Raji (cell line): ENCODE measurements around the gene SLC6A16.

ENCODE experiments used
- POLR2A ChIP-seq: IDR thresholded peaks from 2 replicates; pipeline ENCODE4 v1.6.1; 2011; ENCODE audit warnings: low read depth, low read length, control low read depth; ENCODE audit not compliant: insufficient read depth

SLC6A16 gene

DNA sequence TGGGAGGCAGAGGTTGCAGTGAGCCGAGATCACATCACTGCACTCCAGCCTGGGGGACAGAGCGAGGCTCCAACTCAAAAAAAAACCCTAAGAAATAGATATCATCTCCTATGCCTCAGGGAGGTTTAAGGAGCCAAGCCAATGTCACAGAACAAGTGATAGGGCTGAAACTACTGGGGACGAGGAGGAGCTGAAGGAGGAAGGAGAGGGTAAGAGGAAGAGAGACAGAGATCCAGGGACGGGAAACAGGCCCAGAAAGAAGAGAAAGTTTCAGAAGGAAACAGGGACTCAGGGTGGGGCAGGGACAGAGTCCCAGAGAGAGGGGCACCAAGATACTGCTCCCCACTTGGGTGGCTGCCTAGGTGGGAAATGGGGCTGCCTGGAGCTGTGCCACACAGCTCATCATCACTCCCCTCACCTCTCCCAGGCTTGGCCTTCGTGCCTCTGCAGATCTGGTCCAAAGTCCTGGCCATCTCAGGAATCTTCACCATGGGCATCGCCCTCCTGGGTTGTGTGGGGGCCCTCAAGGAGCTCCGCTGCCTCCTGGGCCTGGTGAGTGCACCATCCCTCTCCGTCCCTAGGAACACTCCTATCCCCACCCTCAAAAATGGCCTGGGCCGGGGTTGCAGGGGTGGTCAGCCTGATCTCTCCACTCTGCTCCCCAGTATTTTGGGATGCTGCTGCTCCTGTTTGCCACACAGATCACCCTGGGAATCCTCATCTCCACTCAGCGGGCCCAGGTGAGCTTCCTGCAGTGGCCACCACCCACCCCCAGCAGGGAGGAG lies 11.7 kb upstream of the SLC6A16 start:
- TF ChIP-seq POLR2A = no peak

DNA sequence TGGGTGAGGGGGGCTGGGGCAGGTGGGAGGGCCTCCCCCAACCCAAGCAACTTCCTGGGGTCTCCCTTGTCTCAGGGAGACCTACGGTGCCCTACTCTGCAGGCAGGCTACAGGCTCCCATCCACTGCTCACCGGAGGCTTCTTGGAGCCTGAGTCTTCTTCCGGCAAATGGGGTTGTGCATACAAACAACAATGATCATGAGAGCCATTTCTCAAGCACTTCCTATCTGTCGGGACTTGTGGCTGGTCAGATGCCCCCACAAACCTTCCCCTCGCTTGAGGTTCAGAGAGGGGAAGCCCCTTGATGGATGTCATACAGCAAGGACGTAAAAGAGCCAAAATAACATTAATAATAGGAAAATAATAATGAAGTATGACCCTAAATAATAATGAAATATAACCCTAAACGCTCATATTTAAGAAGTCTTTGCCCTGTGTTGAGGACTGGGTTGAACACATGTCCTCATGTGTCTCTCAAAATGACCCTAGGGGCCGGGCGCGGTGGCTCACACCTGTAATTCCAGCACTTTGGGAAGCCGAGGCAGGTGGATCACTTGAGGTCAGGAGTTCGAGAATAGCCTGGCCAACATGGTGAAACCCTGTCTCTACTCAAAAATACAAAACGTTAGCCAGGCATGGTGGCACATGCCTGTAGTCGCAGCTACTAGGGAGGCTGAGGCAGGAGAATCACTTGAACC lies 10.9 kb upstream of the SLC6A16 start:
- no peak for TF ChIP-seq POLR2A

DNA sequence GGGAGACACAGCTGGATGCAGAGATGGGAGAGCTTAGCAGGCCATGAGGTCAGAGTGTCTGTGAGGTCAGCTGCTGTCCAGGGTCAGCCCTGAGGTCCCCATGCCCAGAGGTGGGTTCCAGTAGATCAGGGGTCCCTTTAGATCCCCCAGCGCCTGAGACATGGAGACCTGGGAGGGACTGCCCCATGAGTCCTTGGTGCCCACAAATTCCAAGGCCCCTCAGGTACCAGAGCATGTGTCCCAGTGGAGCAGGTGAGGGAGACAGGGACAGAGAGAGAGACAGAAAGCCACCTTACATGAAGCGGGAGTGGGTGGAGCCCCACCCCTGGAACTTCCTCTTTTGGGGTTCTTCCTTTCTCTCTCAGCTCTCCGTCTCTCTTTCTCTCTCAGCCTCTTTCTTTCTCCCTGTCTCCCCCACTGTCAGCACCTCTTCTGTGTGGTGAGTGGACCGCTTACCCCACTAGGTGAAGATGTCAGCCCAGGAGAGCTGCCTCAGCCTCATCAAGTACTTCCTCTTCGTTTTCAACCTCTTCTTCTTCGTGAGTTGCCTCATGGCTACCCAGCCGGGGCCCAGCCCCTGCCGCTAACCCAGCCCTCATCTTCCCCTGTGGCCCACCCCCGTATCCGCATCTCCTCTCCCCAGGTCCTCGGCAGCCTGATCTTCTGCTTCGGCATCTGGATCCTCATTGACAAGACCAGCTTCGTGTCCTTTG lies 10.2 kb upstream of the SLC6A16 start, which contains the start of gene CD37:
CD37 (plus strand) TSS at position 336 of the 713 bp plus-strand sequence; CDS start at position 471, 135 bp downstream.
- peak; percentile 91 for TF ChIP-seq POLR2A

DNA sequence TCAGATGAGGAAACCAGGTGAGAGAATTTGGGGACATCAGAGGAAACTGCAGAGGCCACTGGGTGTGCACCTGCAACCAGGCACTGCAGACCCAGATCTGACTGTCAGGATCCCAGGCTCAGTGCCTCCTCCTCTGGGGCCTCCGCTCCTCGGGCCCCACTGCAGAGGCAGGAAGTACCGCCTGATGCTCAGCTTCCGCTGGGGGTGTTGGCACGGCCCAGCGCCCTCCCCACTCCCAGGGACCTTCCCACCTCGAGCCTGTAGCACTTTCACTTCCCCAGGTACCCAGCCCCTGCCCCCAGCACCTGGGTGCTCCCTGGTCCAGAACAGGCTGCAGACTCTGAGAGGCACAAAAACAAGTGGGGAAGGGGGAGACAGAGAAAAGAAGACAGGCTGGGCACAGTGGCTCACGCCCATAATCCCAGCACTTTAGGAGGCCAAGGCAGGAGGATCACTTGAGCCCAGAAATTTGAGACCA lies 8.9 kb upstream of the SLC6A16 start:
- peak; percentile 92 for TF ChIP-seq POLR2A

DNA sequence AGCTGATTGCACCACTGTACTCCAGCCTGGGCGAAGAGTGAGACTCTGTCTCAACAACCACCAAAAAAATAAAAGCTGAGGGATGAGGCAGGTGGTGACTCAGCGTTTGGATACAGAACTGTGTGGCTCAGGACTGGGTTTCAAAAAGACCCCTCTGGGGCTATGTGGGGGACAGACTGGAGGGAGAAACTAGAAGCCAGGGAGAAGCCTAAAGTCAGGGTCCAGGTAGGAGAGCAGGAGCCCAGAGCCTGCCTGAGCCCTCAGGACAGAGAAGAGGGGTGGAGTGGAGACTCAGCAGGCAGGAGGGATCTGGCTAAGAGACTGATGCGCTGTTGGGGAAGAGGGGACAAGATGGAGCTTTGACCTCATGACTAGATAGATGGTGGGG lies 8.4 kb upstream of the SLC6A16 start:
- no peak for TF ChIP-seq POLR2A

DNA sequence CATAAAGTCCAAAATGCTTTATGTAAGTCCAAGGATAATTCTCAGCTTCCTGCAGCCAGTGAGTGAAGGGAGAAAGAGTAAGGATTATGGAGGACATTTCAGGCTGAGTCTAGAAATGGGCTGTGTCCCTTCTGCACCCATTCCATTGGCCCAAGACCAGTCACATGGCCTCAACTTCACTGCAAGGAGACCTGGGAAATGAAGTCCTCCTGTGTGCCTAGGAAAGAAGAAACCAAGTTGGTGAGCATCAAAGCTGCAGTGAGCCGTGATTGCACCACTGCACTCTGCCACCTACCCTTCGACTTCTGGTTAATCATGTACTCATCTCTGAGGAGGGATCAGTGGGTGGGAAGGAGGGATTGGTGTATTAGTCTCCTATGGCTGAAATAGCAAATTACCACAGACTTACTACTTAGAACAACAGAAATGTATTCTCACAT lies 6.6 kb upstream of the SLC6A16 start:
- TF ChIP-seq POLR2A = peak; percentile 59

DNA sequence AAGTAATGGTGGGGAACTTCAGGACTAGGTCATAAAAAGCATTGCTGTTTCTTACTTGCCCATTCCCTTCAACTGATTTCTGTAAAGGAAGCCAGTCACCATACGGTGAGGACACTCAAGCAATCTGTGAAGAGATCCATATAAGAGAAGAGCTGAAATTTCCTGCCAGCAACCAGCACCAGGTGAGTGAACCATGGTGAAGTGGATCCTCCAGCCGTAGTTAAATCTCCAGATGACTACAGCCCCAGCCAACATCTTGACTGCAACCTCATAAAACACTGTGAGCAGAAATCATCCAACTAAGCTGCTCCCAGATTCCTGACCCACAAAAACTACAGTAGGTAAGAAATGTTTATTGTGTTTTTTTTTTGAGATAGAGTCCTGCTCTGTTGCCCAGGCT lies 3.8 kb upstream of the SLC6A16 start:
- no peak for TF ChIP-seq POLR2A

DNA sequence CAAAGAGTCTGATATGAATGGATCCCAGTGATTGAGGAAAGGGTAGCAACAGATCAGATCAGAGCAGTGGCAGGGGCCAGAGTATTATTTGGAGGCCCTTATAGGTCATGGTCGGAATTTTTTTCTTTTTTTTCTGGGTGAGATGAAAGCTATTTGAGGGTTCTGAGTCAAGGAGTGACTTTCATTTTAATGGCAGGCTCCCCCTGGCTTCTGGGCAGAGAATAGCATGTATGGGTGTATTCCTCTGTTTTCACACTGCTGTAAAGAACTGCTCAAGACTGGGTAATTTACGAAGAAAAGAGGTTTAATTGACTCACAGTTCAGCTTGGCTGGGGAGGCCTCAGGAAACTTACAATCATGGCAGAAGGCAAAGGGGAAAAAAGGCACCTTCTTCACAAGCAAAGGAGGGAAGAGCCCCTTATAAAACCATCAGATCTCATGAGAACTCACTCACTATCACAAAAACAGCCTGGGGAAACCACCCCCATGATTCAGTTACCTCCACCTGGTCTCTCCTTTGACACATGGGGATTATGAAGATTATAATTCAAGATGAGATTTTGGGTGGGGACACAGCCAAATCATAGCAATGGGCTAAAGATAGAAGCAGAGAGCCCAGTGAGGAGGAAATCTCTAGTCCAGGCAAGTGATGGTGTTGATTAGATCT lies 3.0 kb upstream of the SLC6A16 start:
- TF ChIP-seq POLR2A = peak; percentile 31; the same call in 1 of the 2 replicates

DNA sequence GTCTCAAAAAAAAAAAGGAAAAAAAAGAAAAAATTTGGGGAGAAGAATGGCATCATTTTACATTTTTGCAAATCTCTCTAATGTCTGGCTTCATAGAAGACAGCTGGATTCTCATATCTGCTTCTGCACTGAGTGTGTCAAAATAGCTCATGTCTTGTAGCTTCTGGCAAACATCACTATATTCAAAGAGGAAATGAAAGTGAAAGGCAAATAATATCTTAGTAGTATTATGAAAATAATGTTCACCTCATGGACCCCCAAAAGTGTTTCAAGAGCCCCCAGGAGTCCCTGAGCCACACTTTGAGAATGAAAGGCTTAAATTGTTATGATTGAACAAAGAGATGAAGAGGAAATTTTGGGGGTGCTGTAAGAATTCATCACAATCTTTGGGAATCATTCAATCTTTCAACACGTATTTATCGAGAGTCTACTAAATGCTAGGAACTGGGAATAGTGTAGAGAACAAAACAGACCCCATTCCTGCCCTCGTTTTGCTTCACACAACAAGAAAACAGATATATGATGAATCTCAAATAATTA lies 1.2 kb upstream of the SLC6A16 start:
- TF ChIP-seq POLR2A = peak; percentile 43; the same call in 1 of the 2 replicates

DNA sequence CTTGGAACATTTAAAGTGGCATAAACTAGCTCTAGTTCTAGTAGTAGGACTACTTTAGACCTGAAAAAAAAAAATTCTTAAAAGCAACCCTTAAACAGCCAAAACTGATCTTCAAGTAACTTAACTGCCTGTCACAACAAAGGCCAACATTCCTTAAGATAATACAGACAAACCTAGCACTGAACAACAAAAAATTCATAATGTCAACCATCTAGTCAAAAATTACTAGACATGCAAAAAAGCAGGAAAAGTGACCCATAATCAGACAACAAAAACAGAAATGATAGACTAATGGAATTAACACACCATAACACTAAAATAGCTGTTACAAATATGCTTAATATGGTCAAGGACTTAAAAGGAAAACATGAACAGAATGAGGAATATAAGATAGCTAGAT lies 6.7 kb downstream of the SLC6A16 start:
- no peak for TF ChIP-seq POLR2A

DNA sequence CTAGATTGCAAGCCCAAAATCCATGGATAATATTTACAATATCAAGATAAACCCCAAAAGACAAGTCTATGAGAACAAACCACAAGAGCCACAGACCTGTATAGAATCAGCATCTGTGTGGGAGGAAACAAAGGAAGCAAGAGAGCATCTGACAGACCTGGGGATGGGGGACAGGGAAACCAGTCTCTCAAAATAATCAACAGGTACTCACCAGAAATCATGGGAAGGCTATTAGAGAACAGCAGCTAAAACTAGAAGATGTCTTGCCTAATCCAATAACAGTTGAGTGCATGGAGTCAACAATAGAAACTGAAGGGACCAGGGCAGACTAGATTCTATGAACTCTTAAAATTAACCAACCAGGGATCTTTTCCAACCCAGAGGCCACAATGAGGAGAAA lies 8.7 kb downstream of the SLC6A16 start:
- TF ChIP-seq POLR2A = no peak

DNA sequence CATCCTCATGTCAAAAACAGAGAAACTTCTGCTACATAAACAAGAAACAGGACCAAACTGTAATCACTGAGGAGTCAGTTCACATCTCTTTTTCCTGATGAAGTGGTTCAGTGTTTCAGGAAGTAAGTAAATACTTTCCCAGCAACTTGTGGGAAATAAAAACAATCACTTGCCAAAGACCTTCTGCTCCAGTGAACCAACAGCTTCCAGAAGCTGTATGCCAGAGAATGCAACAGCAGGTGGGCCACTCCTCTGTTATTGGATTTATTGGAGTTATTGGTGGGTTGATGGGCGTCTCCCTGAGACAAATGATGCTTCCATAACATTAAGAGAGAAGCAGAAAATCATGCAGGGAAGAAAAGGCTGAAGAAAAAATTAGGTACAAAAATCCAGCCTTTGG lies 9.9 kb downstream of the SLC6A16 start:
- no peak for TF ChIP-seq POLR2A

DNA sequence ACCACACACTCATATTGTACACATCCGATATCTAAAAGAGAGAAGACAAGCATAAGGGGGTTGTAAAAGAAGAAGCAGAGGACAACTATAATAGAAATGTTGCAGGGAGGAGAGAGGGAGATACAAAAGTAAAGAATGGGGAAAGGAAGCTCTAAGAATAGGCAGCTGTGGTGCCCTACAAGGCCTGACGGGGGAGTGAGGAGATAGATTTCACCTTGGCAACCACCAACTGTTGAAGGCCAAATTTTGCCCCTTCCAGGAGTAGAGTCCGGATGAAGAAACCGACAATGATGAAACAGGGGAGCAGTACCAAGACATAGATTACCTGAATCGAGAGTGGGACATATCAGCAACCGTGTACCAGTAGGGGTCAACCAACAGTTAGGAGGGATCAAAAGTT lies 15.9 kb downstream of the SLC6A16 start:
- no peak for TF ChIP-seq POLR2A

DNA sequence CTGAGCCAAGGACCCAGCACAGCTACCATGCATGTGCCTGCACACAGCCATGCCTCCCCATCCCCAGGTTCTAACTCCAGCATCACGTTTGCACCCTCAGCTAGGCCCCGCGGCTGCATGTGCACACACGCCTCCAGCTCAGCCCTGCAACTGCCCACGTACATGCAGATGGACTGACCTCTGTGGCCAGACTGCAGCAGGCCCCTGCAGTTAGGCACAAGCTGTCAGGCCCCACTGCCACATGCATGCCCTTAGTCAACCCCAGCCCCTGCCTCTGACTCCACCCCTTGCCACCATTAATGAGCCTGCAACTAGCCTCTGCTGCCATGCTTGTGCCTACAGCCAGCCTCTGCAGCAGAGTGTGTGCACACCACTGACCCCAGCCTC lies 23.1 kb downstream of the SLC6A16 start:
- no peak for TF ChIP-seq POLR2A

DNA sequence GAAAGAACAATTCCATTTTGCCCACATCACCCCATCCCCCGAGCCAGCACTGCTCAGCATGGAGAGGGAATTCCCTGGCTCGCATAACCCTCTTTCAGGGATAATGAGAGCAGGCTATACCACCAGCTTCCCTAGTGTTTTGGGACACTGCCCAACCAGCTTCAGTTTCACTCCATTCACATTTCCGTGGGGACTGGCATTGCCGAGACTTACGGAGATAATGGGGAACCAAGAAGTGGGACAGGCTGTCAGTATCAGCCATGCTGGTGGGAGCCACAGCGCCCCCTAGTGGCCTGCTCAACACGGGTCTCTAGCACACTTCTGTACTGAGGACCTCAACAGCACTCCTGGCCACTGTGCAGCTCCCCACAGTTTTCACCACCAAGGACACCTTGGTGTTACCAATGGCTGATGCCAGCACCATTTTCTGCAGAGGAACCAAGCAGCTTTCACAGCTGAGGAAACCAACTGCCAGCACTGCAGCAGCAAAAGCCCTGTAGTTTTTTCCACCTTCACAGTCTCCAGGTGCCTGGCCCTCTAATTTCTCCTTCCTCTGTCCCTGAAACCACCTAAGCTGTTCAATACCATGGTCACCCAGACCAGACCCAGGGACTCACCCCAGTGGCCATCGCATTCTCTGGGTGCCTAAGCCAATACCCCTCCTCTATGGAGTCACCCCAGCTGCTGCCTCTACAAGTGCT lies 23.7 kb downstream of the SLC6A16 start:
- TF ChIP-seq POLR2A = no peak

DNA sequence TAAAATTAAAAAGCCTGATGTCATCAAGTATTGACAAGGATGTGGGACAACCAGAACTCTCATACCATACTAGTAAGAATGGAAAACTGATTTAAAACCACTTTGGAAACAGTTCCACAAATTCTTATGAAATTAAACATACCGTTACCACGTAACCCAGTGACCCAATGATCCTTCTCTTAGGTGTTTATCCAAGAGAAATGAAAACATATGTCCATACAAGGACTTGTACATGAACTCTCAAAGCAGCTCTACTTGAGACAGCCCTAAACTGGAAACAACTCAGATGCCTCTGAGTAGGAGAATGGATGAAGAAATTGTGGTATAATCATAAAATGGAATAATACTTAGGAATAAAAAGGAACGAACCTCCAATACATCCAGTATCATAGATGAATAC lies 27.6 kb downstream of the SLC6A16 start:
- no peak for TF ChIP-seq POLR2A
